ENCODE data around the gene TSC22D4.
"Not testable (repeated sequence)": the region's sequence is repeated elsewhere in the genome, so short reads cannot be mapped to it uniquely, and the experiment has no call there.

The TSC22D4 gene

GRCh38 chr7:100464791-100465190 lies 14.2 kb downstream of the TSC22D4 start:
- no peak for TF ChIP-seq CTCF (IDR thresholded peaks at IDR 0.05; ENCODE audit: low read depth, low read length, missing control alignments)
- DNase-seq (ENCODE audit: low read depth) = no peak
- H3K4me3 ChIP-seq (ENCODE audit: low read depth, low read length) = no peak overlapping the region

- no peak for TF ChIP-seq CTCF (IDR thresholded peaks at IDR 0.05; ENCODE audit: low read depth, low read length, missing control alignments)
- DNase-seq (ENCODE audit: low read depth) = no peak
- H3K4me3 ChIP-seq (ENCODE audit: low read depth, low read length) = no peak within 1 kb of the TSS
These were observed 14.8 kb downstream of the TSC22D4 start, which contains the start of gene SPACDR for GRCh38 chr7:100464210-100464660. Gene SPACDR, minus strand, starts transcription at chr7:100464260. Its CDS starts 235 bp downstream, at chr7:100464025.

- H3K4me3 ChIP-seq (ENCODE audit: low read depth, low read length) = no peak overlapping the region
- no peak for TF ChIP-seq CTCF (IDR thresholded peaks at IDR 0.05; ENCODE audit: low read depth, low read length, missing control alignments)
- DNase-seq (ENCODE audit: low read depth) = no peak
These were observed 22.0 kb downstream of the TSC22D4 start for GRCh38 chr7:100457033-100457432.

- DNase-seq (ENCODE audit: low read depth) = no peak
- H3K4me3 ChIP-seq (ENCODE audit: low read depth, low read length) = no peak overlapping the region
- TF ChIP-seq CTCF (IDR thresholded peaks at IDR 0.05; ENCODE audit: low read depth, low read length, missing control alignments) = no peak
These were observed 22.5 kb downstream of the TSC22D4 start for GRCh38 chr7:100456562-100456961.

- DNase-seq (ENCODE audit: low read depth) = no peak
- H3K4me3 ChIP-seq (ENCODE audit: low read depth, low read length) = no peak overlapping the region
- TF ChIP-seq CTCF (IDR thresholded peaks at IDR 0.05; ENCODE audit: low read depth, low read length, missing control alignments) = no peak
These were observed 23.8 kb downstream of the TSC22D4 start for GRCh38 chr7:100455206-100455605.

GRCh38 chr7:100453854-100454253 lies 25.2 kb downstream of the TSC22D4 start:
- not testable (repeated sequence) for H3K4me3 ChIP-seq (ENCODE audit: low read depth, low read length); DNase-seq (ENCODE audit: low read depth)

GRCh38 chr7:100452513-100452912 lies 26.5 kb downstream of the TSC22D4 start:
- H3K4me3 ChIP-seq (ENCODE audit: low read depth, low read length) = no peak overlapping the region
- no peak for TF ChIP-seq CTCF (IDR thresholded peaks at IDR 0.05; ENCODE audit: low read depth, low read length, missing control alignments)
- no peak for DNase-seq (ENCODE audit: low read depth)
